ENCODE measurements around the gene PIGX.

PIGX gene

DNA sequence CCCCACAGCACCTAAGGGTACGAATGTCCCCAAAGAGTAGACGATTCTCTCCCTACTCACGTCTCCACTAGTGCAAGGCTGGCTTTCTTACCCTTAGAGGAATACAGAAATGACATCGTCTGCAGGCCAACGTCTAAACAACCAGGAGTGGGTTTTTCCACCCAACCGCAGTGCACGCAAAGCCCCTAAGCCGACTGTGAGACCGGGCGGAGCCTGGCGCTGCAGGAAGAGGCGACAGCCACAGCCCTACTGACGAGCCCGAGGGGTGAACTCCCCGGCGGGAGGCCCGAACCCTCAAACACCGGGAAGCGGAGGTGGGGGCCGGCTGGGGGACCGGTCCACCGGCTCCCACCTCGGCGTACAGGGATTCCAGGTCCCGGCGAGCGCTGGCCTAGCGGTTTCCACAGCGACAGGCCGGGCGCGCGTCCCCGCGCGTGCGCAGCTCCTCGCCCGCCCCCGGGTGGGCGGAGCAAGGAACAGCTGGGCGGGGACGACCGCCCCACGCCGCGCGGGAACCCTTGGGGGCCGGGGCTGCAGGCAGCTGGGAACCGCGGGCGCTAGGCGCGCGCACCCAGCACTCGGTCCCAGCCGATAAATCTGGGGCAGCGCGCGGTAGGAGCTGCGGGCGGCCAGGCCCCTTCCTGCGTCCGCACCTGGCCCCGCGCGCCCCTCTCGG, at the start of gene PIGX, which contains the start of gene CEP19:
PIGX (plus strand) TSS at position 540 of the 676 bp plus-strand sequence.
CEP19 (minus strand) TSS at position 413 of the 676 bp plus-strand sequence. CDS start 3,593 bp downstream, outside the sequence.
- H3K9ac ChIP-seq (ENCODE audit: low read length), result peak within 1 kb of the TSS; percentile 84
- no peaks in the 10 kb centered on the region for H3K36me3 ChIP-seq (ENCODE audit: control insufficient read depth, insufficient read depth, low read length)
- peaks cover 8% of the 10 kb centered on the region for H3K4me1 ChIP-seq (ENCODE audit: control insufficient read depth, insufficient read depth, low read length)
- peak within 1 kb of the TSS; percentile 87 for H3K4me3 ChIP-seq (ENCODE audit: low read length)
- H3K27ac ChIP-seq (ENCODE audit: low read depth, low read length), result peak within 1 kb of the TSS; percentile 91
- no peaks in the 10 kb centered on the region for H3K27me3 ChIP-seq (ENCODE audit: control insufficient read depth, insufficient read depth, low read length)

DNA sequence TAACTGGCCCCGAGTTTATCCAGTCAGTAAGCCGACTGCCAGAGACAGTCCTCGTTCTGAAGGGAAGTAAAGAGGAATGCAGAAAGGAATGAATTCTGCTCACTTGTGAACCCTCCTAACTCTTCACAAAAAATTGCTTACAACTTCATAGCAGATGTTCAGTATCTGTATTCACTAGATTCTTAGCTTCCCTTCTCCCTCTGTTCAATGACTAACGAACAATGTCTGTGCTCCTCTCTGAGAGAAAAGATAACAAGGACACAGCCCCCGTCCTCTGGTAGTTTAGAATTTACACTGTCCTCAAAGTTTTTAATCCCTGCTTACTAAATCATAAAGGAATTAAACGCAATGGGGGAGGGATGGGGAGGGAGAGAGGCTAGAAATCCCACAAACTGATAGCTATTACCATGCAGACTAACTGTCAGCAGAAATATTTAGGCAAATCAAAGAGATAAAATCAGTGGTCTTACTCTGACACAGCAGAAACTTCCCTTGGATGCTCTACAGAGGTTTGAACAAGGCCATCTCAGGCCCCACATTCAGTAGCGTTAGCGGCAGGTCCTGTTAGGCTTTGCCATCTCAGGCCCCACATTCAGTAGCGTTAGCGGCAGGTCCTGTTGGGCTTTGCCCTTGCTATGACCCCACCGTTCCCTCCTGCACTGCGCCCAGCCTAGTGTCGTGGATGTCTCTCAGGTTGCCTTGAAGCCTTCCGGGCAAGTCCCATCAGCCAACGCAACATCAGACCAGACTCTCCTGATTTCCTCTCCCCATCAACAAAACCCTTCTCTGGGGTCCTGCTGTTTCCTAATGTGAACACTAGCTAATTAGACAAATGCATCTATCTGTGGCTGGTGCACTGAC, 49.2 kb upstream of the PIGX start:
- H3K27me3 ChIP-seq (ENCODE audit: control insufficient read depth, insufficient read depth, low read length), result no peaks in the 10 kb centered on the region
- H3K4me1 ChIP-seq (ENCODE audit: control insufficient read depth, insufficient read depth, low read length), result no peaks in the 10 kb centered on the region
- no peak overlapping the region for H3K9ac ChIP-seq (ENCODE audit: low read length)
- H3K36me3 ChIP-seq (ENCODE audit: control insufficient read depth, insufficient read depth, low read length), result no peaks in the 10 kb centered on the region
- H3K27ac ChIP-seq (ENCODE audit: low read depth, low read length), result no peak overlapping the region
- H3K4me3 ChIP-seq (ENCODE audit: low read length), result no peak overlapping the region

DNA sequence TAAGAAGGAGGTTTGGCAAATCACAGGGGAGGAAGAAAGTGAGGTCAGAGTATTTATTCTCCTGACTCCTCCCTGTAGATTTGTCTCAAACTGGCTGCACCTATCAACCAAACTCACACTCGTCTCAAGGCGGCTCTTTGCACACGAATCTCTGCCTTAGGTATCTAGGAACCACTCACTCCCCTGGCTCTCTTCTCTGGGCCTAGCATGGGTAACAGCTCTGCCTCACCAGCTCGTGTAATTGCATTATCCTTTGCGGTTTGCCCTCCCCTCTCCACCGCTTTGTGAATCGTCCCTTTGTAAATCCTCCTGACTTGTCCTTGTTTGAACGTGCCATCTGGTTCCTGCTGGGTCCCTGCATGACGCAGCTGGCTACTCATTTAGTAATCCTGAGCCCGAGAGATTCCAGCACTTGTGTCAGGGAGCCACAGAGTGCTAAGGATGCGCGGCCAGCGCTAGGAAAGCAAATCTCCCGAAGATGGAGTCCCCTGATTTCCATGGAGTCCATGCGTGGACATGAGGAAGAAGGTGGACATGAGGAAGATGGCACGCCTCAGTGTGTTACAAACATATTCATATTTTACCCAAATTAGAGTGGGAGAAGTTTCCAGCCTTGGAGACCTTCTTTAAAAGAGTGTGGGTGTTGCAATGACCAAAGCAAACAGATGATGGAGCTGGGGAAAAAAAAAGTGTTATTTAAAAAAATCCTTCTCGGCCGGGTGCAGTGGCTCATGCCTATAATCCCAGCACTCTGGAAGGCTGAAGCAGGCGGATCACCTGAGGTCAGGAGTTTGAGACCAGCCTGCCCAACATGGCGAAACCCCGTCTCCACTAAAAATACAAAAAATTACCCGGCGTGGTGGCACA, 45.9 kb upstream of the PIGX start:
- no peak overlapping the region for H3K9ac ChIP-seq (ENCODE audit: low read length)
- no peaks in the 10 kb centered on the region for H3K36me3 ChIP-seq (ENCODE audit: control insufficient read depth, insufficient read depth, low read length)
- H3K27me3 ChIP-seq (ENCODE audit: control insufficient read depth, insufficient read depth, low read length), result no peaks in the 10 kb centered on the region
- no peaks in the 10 kb centered on the region for H3K4me1 ChIP-seq (ENCODE audit: control insufficient read depth, insufficient read depth, low read length)
- no peak overlapping the region for H3K27ac ChIP-seq (ENCODE audit: low read depth, low read length)
- H3K4me3 ChIP-seq (ENCODE audit: low read length), result no peak overlapping the region

DNA sequence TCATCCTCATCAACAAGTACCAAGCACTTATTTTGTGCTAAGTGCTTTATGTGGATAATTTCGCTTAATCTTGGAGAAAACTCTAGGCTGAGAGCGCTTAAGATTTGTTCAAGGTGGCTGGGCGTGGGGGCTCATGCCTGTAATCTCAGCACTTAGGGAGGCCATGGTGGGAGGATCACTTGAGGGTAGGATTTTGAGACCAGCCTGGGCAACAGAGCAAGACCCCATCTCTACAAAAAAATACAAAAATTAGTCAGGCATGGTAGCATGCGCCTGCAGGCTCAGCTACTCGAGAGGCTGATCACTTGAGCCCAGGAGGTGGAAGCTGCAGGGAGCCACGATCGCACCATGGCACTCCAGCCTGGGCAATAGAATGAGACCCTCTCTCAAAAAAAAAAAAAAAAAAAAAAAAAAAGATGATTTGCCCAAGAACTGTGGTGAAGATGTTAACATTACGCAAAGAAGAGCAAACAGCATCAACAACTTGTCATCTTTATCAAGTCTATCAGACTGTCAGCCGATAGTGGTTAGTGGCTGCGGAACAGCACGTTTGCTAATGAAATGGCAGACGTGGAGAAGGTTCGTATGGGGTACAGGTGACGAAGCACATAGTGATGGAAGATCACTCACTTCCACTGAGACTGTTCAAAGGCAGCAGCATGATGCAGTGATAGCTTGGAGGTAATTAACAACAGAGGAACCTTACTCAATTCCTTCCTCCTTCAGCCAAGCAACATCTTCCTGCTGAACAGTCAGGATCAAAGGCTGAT, 44.9 kb upstream of the PIGX start:
- no peak overlapping the region for H3K4me3 ChIP-seq (ENCODE audit: low read length)
- H3K27me3 ChIP-seq (ENCODE audit: control insufficient read depth, insufficient read depth, low read length), result no peaks in the 10 kb centered on the region
- no peak overlapping the region for H3K9ac ChIP-seq (ENCODE audit: low read length)
- no peak overlapping the region for H3K27ac ChIP-seq (ENCODE audit: low read depth, low read length)
- no peaks in the 10 kb centered on the region for H3K36me3 ChIP-seq (ENCODE audit: control insufficient read depth, insufficient read depth, low read length)
- no peaks in the 10 kb centered on the region for H3K4me1 ChIP-seq (ENCODE audit: control insufficient read depth, insufficient read depth, low read length)

DNA sequence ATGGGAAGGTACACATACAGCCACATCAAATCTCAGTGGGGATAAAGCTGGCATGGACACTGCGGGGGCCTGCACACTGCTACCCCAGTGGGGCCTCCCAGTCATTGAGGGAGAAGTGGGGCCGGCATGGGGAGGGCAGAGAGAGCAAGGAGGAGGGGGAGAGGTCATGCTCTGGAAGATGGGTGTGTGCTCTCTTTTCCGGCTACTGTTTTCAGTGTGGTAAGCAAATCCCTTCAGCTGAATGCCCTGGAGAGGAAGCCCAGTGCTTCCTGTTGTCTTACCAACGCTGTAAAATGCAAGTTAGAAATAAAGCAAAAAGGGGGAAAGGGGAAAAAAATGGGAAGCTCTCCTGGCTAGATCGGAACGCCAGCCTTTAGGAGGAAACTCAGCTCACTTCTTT, 41.8 kb upstream of the PIGX start:
- H3K4me3 ChIP-seq (ENCODE audit: low read length), result no peak overlapping the region
- no peaks in the 10 kb centered on the region for H3K27me3 ChIP-seq (ENCODE audit: control insufficient read depth, insufficient read depth, low read length)
- H3K36me3 ChIP-seq (ENCODE audit: control insufficient read depth, insufficient read depth, low read length), result no peaks in the 10 kb centered on the region
- no peak overlapping the region for H3K27ac ChIP-seq (ENCODE audit: low read depth, low read length)
- no peaks in the 10 kb centered on the region for H3K4me1 ChIP-seq (ENCODE audit: control insufficient read depth, insufficient read depth, low read length)
- no peak overlapping the region for H3K9ac ChIP-seq (ENCODE audit: low read length)

DNA sequence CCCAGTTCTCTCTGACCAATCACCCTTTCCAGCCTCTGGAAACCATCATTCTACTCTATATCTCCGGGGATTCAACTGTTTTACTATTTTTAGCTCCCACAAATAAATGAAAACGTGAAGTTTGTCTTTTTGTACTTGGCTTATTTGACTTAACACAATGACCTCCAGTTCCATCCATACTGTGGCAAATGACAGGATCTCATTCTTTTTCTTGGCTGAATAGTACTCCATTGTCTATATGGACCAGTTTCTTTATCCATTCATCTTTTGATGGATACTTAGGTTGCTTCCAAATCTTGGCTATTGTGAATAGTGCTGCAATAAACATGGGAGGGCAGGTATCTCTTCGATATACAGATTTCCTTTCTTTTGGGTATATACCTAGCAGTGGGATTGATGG, 38.5 kb upstream of the PIGX start:
- H3K27ac ChIP-seq (ENCODE audit: low read depth, low read length), result no peak overlapping the region
- H3K4me1 ChIP-seq (ENCODE audit: control insufficient read depth, insufficient read depth, low read length), result no peaks in the 10 kb centered on the region
- H3K4me3 ChIP-seq (ENCODE audit: low read length), result no peak overlapping the region
- H3K27me3 ChIP-seq (ENCODE audit: control insufficient read depth, insufficient read depth, low read length), result no peaks in the 10 kb centered on the region
- H3K36me3 ChIP-seq (ENCODE audit: control insufficient read depth, insufficient read depth, low read length), result no peaks in the 10 kb centered on the region
- H3K9ac ChIP-seq (ENCODE audit: low read length), result no peak overlapping the region

DNA sequence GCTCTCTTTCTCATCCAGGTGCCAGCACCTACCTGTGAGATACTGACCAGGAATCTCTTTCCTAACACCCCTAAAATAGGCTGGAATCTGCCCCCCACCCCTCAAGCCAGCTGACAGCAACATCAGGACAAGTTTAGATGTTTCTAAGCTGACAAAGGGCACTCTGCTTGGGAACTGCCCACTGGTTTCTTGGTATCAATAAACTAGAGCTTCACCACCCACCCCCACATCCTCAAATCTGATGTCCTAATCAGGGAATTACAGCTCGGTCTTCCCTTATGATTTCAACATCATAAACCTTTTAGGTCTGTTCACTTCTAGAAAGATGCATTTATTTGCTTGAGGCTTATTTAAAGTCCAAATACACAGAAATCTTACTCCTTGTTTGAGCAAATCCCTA, 34.8 kb upstream of the PIGX start:
- Histone ChIP-seq H3K36me3 (ENCODE audit: control insufficient read depth, insufficient read depth, low read length) (no peaks in the 10 kb centered on the region), H3K4me3 (ENCODE audit: low read length) (no peak overlapping the region), H3K4me1 (ENCODE audit: control insufficient read depth, insufficient read depth, low read length) (no peaks in the 10 kb centered on the region), H3K27ac (ENCODE audit: low read depth, low read length) (no peak overlapping the region), H3K9ac (ENCODE audit: low read length) (no peak overlapping the region), H3K27me3 (ENCODE audit: control insufficient read depth, insufficient read depth, low read length) (no peaks in the 10 kb centered on the region)

DNA sequence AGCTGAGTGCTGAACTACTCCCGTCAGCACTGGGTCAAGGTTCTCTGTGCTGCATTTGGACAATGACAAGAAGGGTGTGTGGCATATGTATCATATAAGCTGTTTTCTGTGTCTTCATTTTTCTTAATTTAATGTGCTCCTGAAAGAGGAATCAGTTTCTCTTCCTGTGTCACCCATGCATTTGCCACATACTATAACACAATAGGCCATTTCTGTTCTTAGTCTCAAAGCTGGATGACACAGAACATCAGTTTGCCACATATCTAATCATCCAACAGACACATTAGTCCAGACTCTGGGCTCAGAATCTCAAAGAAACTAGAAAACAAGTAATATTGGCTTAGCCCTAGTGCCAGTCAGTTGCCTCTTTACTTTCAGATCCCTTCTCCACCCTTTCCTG, 34.2 kb upstream of the PIGX start:
- H3K9ac ChIP-seq (ENCODE audit: low read length), result no peak overlapping the region
- no peaks in the 10 kb centered on the region for H3K4me1 ChIP-seq (ENCODE audit: control insufficient read depth, insufficient read depth, low read length)
- H3K27me3 ChIP-seq (ENCODE audit: control insufficient read depth, insufficient read depth, low read length), result no peaks in the 10 kb centered on the region
- H3K4me3 ChIP-seq (ENCODE audit: low read length), result no peak overlapping the region
- no peaks in the 10 kb centered on the region for H3K36me3 ChIP-seq (ENCODE audit: control insufficient read depth, insufficient read depth, low read length)
- H3K27ac ChIP-seq (ENCODE audit: low read depth, low read length), result no peak overlapping the region

DNA sequence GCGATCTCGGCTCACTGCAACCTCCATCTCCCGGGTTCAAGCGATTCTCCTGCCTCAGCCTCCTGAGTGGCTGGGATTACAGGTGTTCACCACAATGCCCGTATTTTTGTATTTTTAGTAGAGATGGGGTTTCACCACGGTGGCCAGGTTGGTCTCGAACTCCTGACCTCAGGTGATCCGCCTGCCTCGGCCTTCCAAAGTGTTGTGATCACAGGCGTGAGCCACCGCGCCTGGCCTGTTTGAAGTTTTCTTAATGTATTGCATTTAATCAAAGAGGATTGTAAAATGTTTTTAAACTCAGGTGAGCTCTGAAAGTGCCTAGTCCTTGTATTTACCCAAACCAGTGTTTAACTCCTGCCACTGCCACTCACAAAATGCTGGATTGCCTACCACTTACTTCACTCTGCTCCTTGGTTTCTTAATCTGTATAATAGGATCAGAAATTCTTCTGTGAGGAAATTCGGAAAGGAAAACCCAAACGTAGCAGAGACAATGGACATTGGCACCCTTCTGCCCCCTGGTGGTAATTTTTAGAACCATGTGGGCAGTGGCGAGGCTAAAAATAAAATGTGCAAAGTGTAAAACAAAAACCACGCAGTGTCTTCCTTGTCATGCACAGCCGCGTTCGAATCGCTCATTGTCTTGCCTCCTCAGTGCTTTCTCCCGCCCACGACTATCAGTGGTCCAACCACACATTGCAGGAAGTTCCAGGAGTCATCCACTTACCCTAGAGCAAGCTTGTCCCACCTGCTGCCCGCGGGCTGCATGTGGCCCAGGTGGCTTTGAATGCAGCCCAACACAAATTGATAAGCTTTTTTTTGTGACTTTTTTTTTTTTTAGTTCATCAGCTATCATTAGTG, 27.4 kb upstream of the PIGX start:
- no peaks in the 10 kb centered on the region for H3K27me3 ChIP-seq (ENCODE audit: control insufficient read depth, insufficient read depth, low read length)

DNA sequence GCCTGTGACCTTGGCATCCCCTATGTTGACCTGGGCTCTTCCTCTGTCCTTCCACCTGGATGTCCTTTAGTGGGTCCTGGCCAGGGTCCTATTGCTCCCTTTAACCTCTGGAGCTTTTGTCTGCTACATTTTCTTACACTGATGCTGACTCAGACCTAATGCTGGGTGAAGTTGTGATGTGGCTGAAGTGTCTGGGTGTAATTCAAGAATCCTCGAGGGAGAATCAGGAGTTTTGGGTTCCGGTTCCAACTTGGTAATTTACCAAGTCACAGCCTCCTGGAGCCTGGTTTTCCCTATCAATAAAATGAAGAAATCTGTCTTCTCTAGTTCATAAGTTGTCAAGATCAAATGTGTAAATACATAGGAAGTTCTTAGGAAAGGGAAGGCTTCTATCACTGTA, 25.7 kb upstream of the PIGX start:
- no peaks in the 10 kb centered on the region for H3K27me3 ChIP-seq (ENCODE audit: control insufficient read depth, insufficient read depth, low read length)
- no peaks in the 10 kb centered on the region for H3K4me1 ChIP-seq (ENCODE audit: control insufficient read depth, insufficient read depth, low read length)
- no peak overlapping the region for H3K9ac ChIP-seq (ENCODE audit: low read length)
- no peak overlapping the region for H3K4me3 ChIP-seq (ENCODE audit: low read length)
- no peak overlapping the region for H3K27ac ChIP-seq (ENCODE audit: low read depth, low read length)
- no peaks in the 10 kb centered on the region for H3K36me3 ChIP-seq (ENCODE audit: control insufficient read depth, insufficient read depth, low read length)

More for the DNA sequence above, 27.4 kb upstream of the PIGX start:
- Histone ChIP-seq H3K9ac (ENCODE audit: low read length) (no peak overlapping the region), H3K4me3 (ENCODE audit: low read length) (peak overlapping the region; percentile 50), H3K27ac (ENCODE audit: low read depth, low read length) (no peak overlapping the region), H3K36me3 (ENCODE audit: control insufficient read depth, insufficient read depth, low read length) (no peaks in the 10 kb centered on the region), H3K4me1 (ENCODE audit: control insufficient read depth, insufficient read depth, low read length) (no peaks in the 10 kb centered on the region)

DNA sequence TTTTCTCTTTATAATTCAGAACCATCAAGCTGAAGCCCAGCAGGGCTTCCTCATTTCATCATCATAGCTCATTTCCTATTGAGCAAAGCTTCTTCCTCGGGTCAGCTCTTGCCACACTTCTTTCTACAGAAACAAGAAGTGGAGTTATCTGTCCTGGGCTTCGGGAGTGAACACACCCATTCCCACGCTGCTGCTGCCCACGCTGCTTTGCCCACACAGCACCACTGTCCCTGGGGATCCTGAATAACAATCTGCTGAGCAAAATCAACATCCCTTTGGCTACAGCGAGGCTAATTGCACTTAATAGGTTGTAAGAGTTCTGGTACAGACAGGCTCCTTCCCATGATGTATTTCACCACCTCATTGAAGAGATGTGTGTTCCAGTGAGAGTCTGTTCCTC, 23.8 kb upstream of the PIGX start:
- H3K27me3 ChIP-seq (ENCODE audit: control insufficient read depth, insufficient read depth, low read length), result no peaks in the 10 kb centered on the region
- no peak overlapping the region for H3K9ac ChIP-seq (ENCODE audit: low read length)
- no peaks in the 10 kb centered on the region for H3K4me1 ChIP-seq (ENCODE audit: control insufficient read depth, insufficient read depth, low read length)
- H3K4me3 ChIP-seq (ENCODE audit: low read length), result no peak overlapping the region
- no peaks in the 10 kb centered on the region for H3K36me3 ChIP-seq (ENCODE audit: control insufficient read depth, insufficient read depth, low read length)
- H3K27ac ChIP-seq (ENCODE audit: low read depth, low read length), result no peak overlapping the region
